H1 (cell line): ENCODE measurements around the gene NUP133. TPM values are rescaled to one million over a fixed set of nuclear protein-coding genes. Genes with fewer than 3 reads are reported as not detected.

Experiments used
- CTCF ChIA-PET: fragments of 300-600 bp; sonication (Branson Sonifier 250); formaldehyde crosslinking; loops from one replicate; lab custom pipeline; 2021; ENCODE audit not compliant: partially characterized antibody; lab: Charles Lee
- POLR2A ChIA-PET: fragments of 300-600 bp; sonication (Branson Sonifier 250); formaldehyde crosslinking; loops from one replicate; lab custom pipeline; 2021; ENCODE audit warnings: inconsistent platforms; ENCODE audit not compliant: partially characterized antibody; lab: Charles Lee
- DNase-seq, 2 experiments: peaks; one replicate each; pipeline versions ENCODE4 v3.0.0 to v3.0.0-alpha.2; 2010 to 2022; ENCODE audit warnings: low spot score in 2 of 2, low read depth in 1 of 2, mixed read lengths in 1 of 2
- FAIRE-seq: peaks from 2 replicates; lab custom pipeline; 2011; peaks lifted over from hg19 to GRCh38; lab: Jason Lieb, UNC
- H2AFZ ChIP-seq: 2 replicates; pipeline ENCODE4 v1.8.1; 2012; ENCODE audit warnings: low read length, inconsistent platforms
- H2AK5ac ChIP-seq: 2 replicates; pipeline ENCODE4 v1.6.1; 2013; ENCODE audit warnings: low read depth, low read length
- H2BK120ac ChIP-seq: replicated peaks from 2 replicates; pipeline ENCODE3; 2013; ENCODE audit warnings: low read depth, low read length, inconsistent platforms
- H2BK12ac ChIP-seq: 2 replicates; pipeline ENCODE4 v1.6.1; 2013; ENCODE audit warnings: low read depth, low read length
- H2BK15ac ChIP-seq: 2 replicates; pipeline ENCODE4 v1.6.1; 2013; ENCODE audit warnings: low read length
- H2BK20ac ChIP-seq: 2 replicates; pipeline ENCODE4 v1.6.1; 2013; ENCODE audit warnings: low read length
- H2BK5ac ChIP-seq: 2 replicates; pipeline ENCODE4 v1.6.1; 2013; ENCODE audit warnings: low read depth, low read length
- H3K14ac ChIP-seq: 2 replicates; pipeline ENCODE4 v1.6.1; 2013; ENCODE audit warnings: inconsistent platforms; ENCODE audit not compliant: insufficient read length
- H3K18ac ChIP-seq: 2 replicates; pipeline ENCODE4 v1.6.1; 2013; ENCODE audit warnings: low read length; ENCODE audit errors: extremely low read depth
- H3K23ac ChIP-seq: 2 replicates; pipeline ENCODE4 v1.6.1; 2013; ENCODE audit warnings: inconsistent platforms; ENCODE audit not compliant: insufficient read length
- H3K23me2 ChIP-seq: 2 replicates; pipeline ENCODE4 v1.6.1; 2013; ENCODE audit warnings: low read depth, low read length
- H3K27ac ChIP-seq: 2 replicates; pipeline ENCODE4 v1.6.1; 2011; ENCODE audit warnings: low read depth, low read length, inconsistent platforms
- H3K27me3 ChIP-seq, 4 experiments: replicated peaks in 1 of 4; 1 replicate in 1 of 4; 2 replicates in 3 of 4; pipeline versions ENCODE4 v1.6.1 to v1.8.1; 2011 to 2013; ENCODE audit warnings: low read length in 3 of 4, mild to moderate bottlenecking in 3 of 4, inconsistent platforms in 2 of 4, mixed read lengths in 2 of 4, moderate library complexity in 1 of 4; ENCODE audit not compliant: control insufficient read depth in 3 of 4, insufficient read depth in 3 of 4; ENCODE audit errors: extremely low read depth in 1 of 4
- H3K36me3 ChIP-seq, 4 experiments: 2 replicates each; pipeline versions ENCODE4 v1.6.1 to v1.8.1; 2011 to 2013; ENCODE audit warnings: mild to moderate bottlenecking in 4 of 4, low read length in 3 of 4, moderate library complexity in 2 of 4, control low read depth in 1 of 4, inconsistent platforms in 1 of 4; ENCODE audit not compliant: insufficient read depth in 4 of 4, control insufficient read depth in 2 of 4
- H3K4ac ChIP-seq: replicated peaks from 2 replicates; pipeline ENCODE3; 2013; ENCODE audit warnings: low read length, low read depth, mixed read lengths, inconsistent platforms; ENCODE audit not compliant: insufficient read length
- H3K4me1 ChIP-seq, 4 experiments: replicated peaks in 1 of 4; 1 replicate in 1 of 4; 2 replicates in 3 of 4; pipeline versions ENCODE4 v1.6.1 to v1.8.1; 2011 to 2013; ENCODE audit warnings: low read length in 3 of 4, inconsistent platforms in 2 of 4, mixed read lengths in 1 of 4; ENCODE audit not compliant: insufficient read depth in 4 of 4, control insufficient read depth in 3 of 4
- H3K4me2 ChIP-seq, 2 experiments: 2 replicates each; pipeline versions ENCODE4 v1.6.1 to v1.8.1; 2011 to 2013; ENCODE audit warnings: low read depth in 2 of 2, low read length in 2 of 2, control low read depth in 1 of 2, inconsistent platforms in 1 of 2, mild to moderate bottlenecking in 1 of 2; ENCODE audit not compliant: insufficient read depth in 1 of 2
- H3K4me3 ChIP-seq, 4 experiments: fragments of 200-600, 300-600 bp in 1 of 4; sonication (generic), shearing (Covaris generic), sonication (Bioruptor Twin) in 1 of 4; 2 replicates each; pipeline versions ENCODE4 v1.5.1 to v1.8.1; 2011 to 2016; ENCODE audit warnings: low read length in 4 of 4, low read depth in 3 of 4, control low read depth in 2 of 4, inconsistent platforms in 2 of 4, mild to moderate bottlenecking in 2 of 4, mixed read lengths in 1 of 4, moderate library complexity in 1 of 4; ENCODE audit not compliant: insufficient read depth in 2 of 4; ENCODE audit errors: extremely low read depth in 1 of 4
- H3K56ac ChIP-seq: replicated peaks from 2 replicates; pipeline ENCODE3; 2013; ENCODE audit warnings: low read depth, mild to moderate bottlenecking, mixed read lengths, low read length, inconsistent platforms; ENCODE audit not compliant: insufficient read length
- H3K79me1 ChIP-seq: 2 replicates; pipeline ENCODE4 v1.6.1; 2013; ENCODE audit warnings: low read depth, low read length, control low read depth
- H3K79me2 ChIP-seq, 2 experiments: 2 replicates each; pipeline versions ENCODE4 v1.6.1 to v1.8.1; 2012 to 2013; ENCODE audit warnings: low read length in 2 of 2, mild to moderate bottlenecking in 2 of 2, inconsistent platforms in 1 of 2; ENCODE audit not compliant: insufficient read depth in 2 of 2, control insufficient read depth in 1 of 2
- H3K9ac ChIP-seq, 4 experiments: replicated peaks in 1 of 4; 1 replicate in 1 of 4; 2 replicates in 3 of 4; pipeline versions ENCODE4 v1.6.1 to v1.8.1; 2011 to 2013; ENCODE audit warnings: low read depth in 3 of 4, low read length in 3 of 4, control low read depth in 2 of 4, mild to moderate bottlenecking in 2 of 4, moderate library complexity in 2 of 4, inconsistent platforms in 1 of 4; ENCODE audit errors: extremely low read depth in 1 of 4
- H3K9me3 ChIP-seq, 2 experiments: 2 replicates each; pipeline versions ENCODE4 v1.6.1 to v1.8.1; 2012 to 2013; ENCODE audit warnings: mild to moderate bottlenecking in 2 of 2, moderate library complexity in 2 of 2, control low read depth in 1 of 2, inconsistent platforms in 1 of 2, low read depth in 1 of 2, low read length in 1 of 2, mixed read lengths in 1 of 2; ENCODE audit not compliant: insufficient read depth in 2 of 2
- H4K20me1 ChIP-seq, 2 experiments: replicated peaks in 1 of 2; 2 replicates each; pipeline versions ENCODE3 to v1.8.1; 2011 to 2013; ENCODE audit warnings: inconsistent platforms in 2 of 2, low read length in 2 of 2, mild to moderate bottlenecking in 1 of 2; ENCODE audit not compliant: insufficient read depth in 2 of 2, control insufficient read depth in 1 of 2
- H4K5ac ChIP-seq: 2 replicates; pipeline ENCODE4 v1.6.1; 2013; ENCODE audit warnings: low read length, low read depth, mixed read lengths, inconsistent platforms; ENCODE audit not compliant: insufficient read length
- H4K8ac ChIP-seq: 2 replicates; pipeline ENCODE4 v1.8.0; 2013; ENCODE audit warnings: mild to moderate bottlenecking, moderate library complexity, low read length, inconsistent platforms; ENCODE audit not compliant: insufficient read depth; ENCODE audit errors: extremely low read depth
- H4K91ac ChIP-seq: replicated peaks from 2 replicates; pipeline ENCODE3; 2013; ENCODE audit warnings: low read length, mixed read lengths, inconsistent platforms; ENCODE audit not compliant: insufficient read length
- EP300 ChIP-seq, 2 experiments: IDR thresholded peaks; 1 replicate in 1 of 2; 2 replicates in 1 of 2; pipeline ENCODE4 v1.6.1; 2011 to 2012; ENCODE audit warnings: low read depth in 2 of 2, low read length in 2 of 2, mild to moderate bottlenecking in 2 of 2, borderline replicate concordance in 1 of 2, inconsistent platforms in 1 of 2, moderate library complexity in 1 of 2
- JUN ChIP-seq: IDR thresholded peaks from 2 replicates; pipeline ENCODE4 v1.6.1; 2011; ENCODE audit warnings: low read depth, mild to moderate bottlenecking, improper control_type of control experiment, low read length
- WGBS, 2 experiments: shearing (Covaris generic) in 1 of 2; methylation state at CpG; one replicate each; pipeline versions ENCODE4 v1.1.6 to v1.1.7; 2013 to 2015; ENCODE audit warnings: low lambda C conversion rate in 2 of 2, mixed read lengths in 2 of 2, inconsistent platforms in 1 of 2, low coverage in 1 of 2, missing lambda C conversion rate in 1 of 2; ENCODE audit not compliant: insufficient replicate concordance in 2 of 2, insufficient coverage in 1 of 2, insufficient read length in 1 of 2; ENCODE audit errors: extremely low coverage in 1 of 2, missing lambda C conversion rate in 1 of 2; 5-methylcytosine and 5-hydroxymethylcytosine counted together
- polyA plus RNA-seq, 7 experiments: library from polyadenylated mRNA; depleted of rRNA in 3 of 7; stranded (reverse) in 5 of 7; unstranded in 2 of 7; fragments of >200 nt in 5 of 7; fragments of 200-250 nt in 2 of 7; gene quantifications; 1 replicate in 5 of 7; 2 replicates in 1 of 7; 4 replicates in 1 of 7; pipeline versions ENCODE4 v1.2.1 to v1.2.3, GENCODE V29; 2011 to 2013; ENCODE audit warnings: missing spikeins in 2 of 7, mixed read lengths in 2 of 7
- total RNA-seq: library from RNA; stranded (reverse); fragmentation: NEBNext Ultra II Directional; extraction: Animal tissue kit (Norgen Biotek cat#: 25700); gene quantifications from 2 replicates; pipeline ENCODE4 v1.2.1, GENCODE V29; 2021

Gene NUP133
- total and polyA plus RNA-seq, 2 of the 8 experiments (the other 6 are each of a cell fraction or from before 2014, with no cell fraction given) = 20.6 to 72.1 TPM

GRCh38 chr1:229448354-229448753 lies 59.8 kb downstream of the NUP133 start:
- FAIRE-seq = no peak
- H2BK5ac ChIP-seq = no peak overlapping the region
- H2BK12ac ChIP-seq = no peak overlapping the region
- H2BK20ac ChIP-seq = no peak overlapping the region
- peaks cover 2 to 34% (median 18%) of the 10 kb centered on the region in 4 experiments; a peak in 7 of 8 replicates for H3K36me3 ChIP-seq
- H3K27ac ChIP-seq = no peak overlapping the region
- no peaks in the 10 kb centered on the region for H3K79me2 ChIP-seq
- no peaks in the 10 kb centered on the region for H3K23me2 ChIP-seq
- H3K23ac ChIP-seq = no peak overlapping the region
- H2BK15ac ChIP-seq = no peak overlapping the region
- no peak overlapping the region for H4K5ac ChIP-seq
- no peak overlapping the region for H3K4me2 ChIP-seq
- no peak overlapping the region for H2AFZ ChIP-seq
- POLR2A ChIA-PET = no interaction called here
- no peak overlapping the region for H4K91ac ChIP-seq
- no peaks in the 10 kb centered on the region for H3K9me3 ChIP-seq
- H4K20me1 ChIP-seq = no peaks in the 10 kb centered on the region
- no peak overlapping the region for H2BK120ac ChIP-seq
- no peak overlapping the region for H2AK5ac ChIP-seq
- TF ChIP-seq JUN (no peak), EP300 (IDR thresholded peaks at IDR 0.05; ENCODE audit: borderline replicate concordance in 1 of 2, low read depth in 2 of 2, low read length in 2 of 2) (no peak)
- TF ChIP-seq, all 59 proteins: peak for 0
- no peak overlapping the region for H3K18ac ChIP-seq
- WGBS, 2 experiments = 90% methylated on average over 7 of the region's 7 CpGs; no CpG with 5 or more reads in 1 of the 2 experiments
- H3K9ac ChIP-seq = no peak overlapping the region
- H3K79me1 ChIP-seq = no peaks in the 10 kb centered on the region
- no peak overlapping the region for H3K4ac ChIP-seq
- no peak overlapping the region for H4K8ac ChIP-seq
- H3K56ac ChIP-seq = no peak overlapping the region
- H3K4me3 ChIP-seq = no peak overlapping the region
- H3K4me1 ChIP-seq = no peaks in the 10 kb centered on the region
- H3K14ac ChIP-seq = no peak overlapping the region
- no peak for DNase-seq
- H3K27me3 ChIP-seq = peaks cover 0 to 1% (median 0%) of the 10 kb centered on the region in 4 experiments; a peak in 1 of 7 replicates
- CTCF ChIA-PET = interaction anchor here (0.6 to 2.4 kb wide), 4 partner anchors 11 to 190 kb away, joined by 3 to 9 read pairs (median 4); no protein-coding TSS in a partner anchor
